ENCODE data around the gene CD200R1L.

DNA sequence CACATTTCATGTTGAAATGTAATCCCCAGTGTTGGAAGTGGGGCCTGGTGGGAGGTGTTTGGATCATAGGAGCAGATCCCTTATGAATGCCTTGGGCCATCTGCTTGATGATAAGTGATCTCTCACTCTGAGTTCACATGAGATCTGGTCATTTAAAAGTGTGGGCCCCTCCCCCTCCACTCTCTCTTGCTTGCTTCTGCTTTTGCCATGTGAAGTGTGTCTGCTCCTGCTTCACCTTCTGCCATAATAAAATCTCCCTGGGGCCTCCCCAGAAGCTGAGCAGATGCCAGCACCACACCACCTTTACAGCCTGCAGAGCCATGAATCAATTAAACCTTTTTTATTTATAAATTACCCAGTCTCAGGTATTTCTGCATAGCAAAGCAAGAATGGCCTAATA, 14.2 kb upstream of the CD200R1L start:
- TF ChIP-seq EP300 (IDR thresholded peaks at IDR 0.05): no peak
- no peak for TF ChIP-seq POLR2AphosphoS5 (IDR thresholded peaks at IDR 0.05)
- TF ChIP-seq, protein P1, sequence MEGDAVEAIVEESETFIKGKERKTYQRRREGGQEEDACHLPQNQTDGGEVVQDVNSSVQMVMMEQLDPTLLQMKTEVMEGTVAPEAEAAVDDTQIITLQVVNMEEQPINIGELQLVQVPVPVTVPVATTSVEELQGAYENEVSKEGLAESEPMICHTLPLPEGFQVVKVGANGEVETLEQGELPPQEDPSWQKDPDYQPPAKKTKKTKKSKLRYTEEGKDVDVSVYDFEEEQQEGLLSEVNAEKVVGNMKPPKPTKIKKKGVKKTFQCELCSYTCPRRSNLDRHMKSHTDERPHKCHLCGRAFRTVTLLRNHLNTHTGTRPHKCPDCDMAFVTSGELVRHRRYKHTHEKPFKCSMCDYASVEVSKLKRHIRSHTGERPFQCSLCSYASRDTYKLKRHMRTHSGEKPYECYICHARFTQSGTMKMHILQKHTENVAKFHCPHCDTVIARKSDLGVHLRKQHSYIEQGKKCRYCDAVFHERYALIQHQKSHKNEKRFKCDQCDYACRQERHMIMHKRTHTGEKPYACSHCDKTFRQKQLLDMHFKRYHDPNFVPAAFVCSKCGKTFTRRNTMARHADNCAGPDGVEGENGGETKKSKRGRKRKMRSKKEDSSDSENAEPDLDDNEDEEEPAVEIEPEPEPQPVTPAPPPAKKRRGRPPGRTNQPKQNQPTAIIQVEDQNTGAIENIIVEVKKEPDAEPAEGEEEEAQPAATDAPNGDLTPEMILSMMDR (IDR thresholded peaks at IDR 0.05): no peak
- TF ChIP-seq POLR2A (IDR thresholded peaks at IDR 0.05): no peak
